Suprapubic skin (tissue), 4 donors: Measurements from ENCODE around the gene GSN.

Source experiments
- EP300 ChIP-seq: sonication (generic); formaldehyde crosslinking; IDR thresholded peaks from one replicate; pipeline ENCODE4 v1.6.1; 2017; ENCODE audit warnings: antibody characterized with exemption
- POLR2AphosphoS5 ChIP-seq, 3 donors: sonication (generic); formaldehyde crosslinking; IDR thresholded peaks; one replicate each; pipeline ENCODE4 v1.6.1; 2017; ENCODE audit warnings: antibody characterized with exemption in 3 of 3
- TF ChIP-seq, protein P1 (sequence below), 2 donors: fragments of 200-600 bp in 1 of 2; fragments of 450-650 bp in 1 of 2; sonication (generic) in 1 of 2; IDR thresholded peaks; one replicate each; pipeline ENCODE4 v1.5.1; 2016 to 2019; ENCODE audit warnings: antibody characterized with exemption in 2 of 2, mild to moderate bottlenecking in 1 of 2, moderate library complexity in 1 of 2

DNA sequence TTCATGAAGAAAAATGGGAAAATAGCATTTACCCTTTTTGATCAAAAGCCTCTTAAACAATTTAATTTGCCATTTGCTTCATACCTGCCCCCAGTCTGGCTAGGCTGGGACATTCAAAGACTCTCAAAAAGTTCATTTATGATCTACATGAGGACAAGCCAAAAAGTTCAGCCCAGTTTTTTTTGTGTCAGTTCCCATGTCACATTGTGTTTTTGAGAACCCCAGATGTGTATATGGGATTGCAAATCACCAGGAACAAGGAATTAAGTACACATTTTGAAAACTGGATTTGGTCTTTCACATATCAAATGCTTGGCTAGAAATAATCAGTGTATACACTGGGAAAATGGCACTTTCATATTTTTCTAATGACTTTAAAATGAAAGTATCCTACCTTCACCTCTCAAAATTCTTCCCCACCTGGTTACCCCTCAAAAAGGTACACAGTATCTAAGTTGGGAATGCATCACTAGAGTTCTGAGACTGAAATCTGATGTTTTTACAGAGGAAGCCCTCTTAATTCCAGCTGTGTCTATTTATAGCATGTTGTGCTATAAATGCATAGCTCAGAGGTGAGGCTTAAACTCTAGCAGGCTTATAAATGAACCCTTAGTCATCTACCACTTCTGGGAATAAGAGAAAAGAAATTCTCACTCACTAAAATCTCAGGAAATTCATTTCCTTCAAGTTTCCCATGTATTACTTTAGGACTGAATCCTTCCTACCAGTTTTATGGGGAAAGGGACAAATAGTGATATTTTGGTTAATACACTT, 92.8 kb downstream of the GSN start:
- TF ChIP-seq EP300, result no peak
- TF ChIP-seq POLR2AphosphoS5 (IDR thresholded peaks at IDR 0.05), result no peak
- TF ChIP-seq, protein P1, sequence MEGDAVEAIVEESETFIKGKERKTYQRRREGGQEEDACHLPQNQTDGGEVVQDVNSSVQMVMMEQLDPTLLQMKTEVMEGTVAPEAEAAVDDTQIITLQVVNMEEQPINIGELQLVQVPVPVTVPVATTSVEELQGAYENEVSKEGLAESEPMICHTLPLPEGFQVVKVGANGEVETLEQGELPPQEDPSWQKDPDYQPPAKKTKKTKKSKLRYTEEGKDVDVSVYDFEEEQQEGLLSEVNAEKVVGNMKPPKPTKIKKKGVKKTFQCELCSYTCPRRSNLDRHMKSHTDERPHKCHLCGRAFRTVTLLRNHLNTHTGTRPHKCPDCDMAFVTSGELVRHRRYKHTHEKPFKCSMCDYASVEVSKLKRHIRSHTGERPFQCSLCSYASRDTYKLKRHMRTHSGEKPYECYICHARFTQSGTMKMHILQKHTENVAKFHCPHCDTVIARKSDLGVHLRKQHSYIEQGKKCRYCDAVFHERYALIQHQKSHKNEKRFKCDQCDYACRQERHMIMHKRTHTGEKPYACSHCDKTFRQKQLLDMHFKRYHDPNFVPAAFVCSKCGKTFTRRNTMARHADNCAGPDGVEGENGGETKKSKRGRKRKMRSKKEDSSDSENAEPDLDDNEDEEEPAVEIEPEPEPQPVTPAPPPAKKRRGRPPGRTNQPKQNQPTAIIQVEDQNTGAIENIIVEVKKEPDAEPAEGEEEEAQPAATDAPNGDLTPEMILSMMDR (IDR thresholded peaks at IDR 0.05), result no peak
